ENCODE measurements around the gene GAA.

DNA sequence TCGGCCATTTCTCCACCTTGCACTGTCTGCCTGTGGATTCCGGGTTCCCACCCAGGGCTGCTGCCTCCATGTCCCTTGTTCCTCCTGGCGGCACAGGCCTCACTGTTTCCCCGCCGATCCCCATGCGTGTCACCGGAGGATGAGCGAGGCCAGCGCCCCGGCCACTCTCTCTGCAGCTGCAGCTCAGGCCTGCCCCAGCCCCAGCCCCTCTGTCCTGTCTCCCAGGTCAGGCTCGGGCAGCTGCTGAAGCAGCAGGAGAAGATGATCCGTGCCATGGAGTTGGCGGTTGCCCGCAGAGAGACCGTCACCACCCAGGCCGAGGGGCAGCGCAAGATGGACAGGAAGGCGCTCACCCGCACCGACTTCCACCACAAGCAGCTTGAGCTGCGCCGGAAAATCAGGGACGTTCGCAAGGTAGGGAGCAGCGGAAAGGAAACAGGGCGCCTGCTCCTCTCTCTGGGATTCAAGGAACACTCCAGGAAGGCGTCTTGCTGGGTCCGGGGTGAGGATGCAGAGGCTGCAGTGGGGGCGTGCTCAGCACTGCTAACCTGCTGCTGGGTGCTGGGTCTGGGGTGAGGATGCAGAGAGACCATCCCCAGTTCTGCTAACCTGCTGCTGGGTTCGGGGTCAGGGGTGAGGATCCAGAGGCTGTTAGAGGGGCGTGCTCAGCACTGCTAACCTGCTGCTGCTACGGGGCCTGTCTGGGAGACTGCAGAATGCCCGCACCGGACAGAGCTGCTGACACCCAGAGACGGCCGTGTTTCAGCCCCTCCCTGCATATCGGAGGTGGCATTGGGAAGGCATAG, 6.1 kb upstream of the GAA start:
- TF ChIP-seq, protein P1, sequence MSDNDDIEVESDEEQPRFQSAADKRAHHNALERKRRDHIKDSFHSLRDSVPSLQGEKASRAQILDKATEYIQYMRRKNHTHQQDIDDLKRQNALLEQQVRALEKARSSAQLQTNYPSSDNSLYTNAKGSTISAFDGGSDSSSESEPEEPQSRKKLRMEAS (IDR thresholded peaks at IDR 0.05) = no peak
- no peak for TF ChIP-seq EP300 (IDR thresholded peaks at IDR 0.05; ENCODE audit: borderline replicate concordance in 1 of 2, low read depth in 2 of 2, low read length in 2 of 2)
- TF ChIP-seq, protein P2, sequence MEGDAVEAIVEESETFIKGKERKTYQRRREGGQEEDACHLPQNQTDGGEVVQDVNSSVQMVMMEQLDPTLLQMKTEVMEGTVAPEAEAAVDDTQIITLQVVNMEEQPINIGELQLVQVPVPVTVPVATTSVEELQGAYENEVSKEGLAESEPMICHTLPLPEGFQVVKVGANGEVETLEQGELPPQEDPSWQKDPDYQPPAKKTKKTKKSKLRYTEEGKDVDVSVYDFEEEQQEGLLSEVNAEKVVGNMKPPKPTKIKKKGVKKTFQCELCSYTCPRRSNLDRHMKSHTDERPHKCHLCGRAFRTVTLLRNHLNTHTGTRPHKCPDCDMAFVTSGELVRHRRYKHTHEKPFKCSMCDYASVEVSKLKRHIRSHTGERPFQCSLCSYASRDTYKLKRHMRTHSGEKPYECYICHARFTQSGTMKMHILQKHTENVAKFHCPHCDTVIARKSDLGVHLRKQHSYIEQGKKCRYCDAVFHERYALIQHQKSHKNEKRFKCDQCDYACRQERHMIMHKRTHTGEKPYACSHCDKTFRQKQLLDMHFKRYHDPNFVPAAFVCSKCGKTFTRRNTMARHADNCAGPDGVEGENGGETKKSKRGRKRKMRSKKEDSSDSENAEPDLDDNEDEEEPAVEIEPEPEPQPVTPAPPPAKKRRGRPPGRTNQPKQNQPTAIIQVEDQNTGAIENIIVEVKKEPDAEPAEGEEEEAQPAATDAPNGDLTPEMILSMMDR (IDR thresholded peaks at IDR 0.05; ENCODE audit: control extremely low read depth in 1 of 3, insufficient read depth in 1 of 3, low read depth in 1 of 3, low read length in 3 of 3) = no peak
- TF ChIP-seq YY1 (IDR thresholded peaks at IDR 0.05; ENCODE audit: low read depth, low read length) = no peak
- no peak for TF ChIP-seq SUZ12 (IDR thresholded peaks at IDR 0.05; ENCODE audit: low read length)
- TF ChIP-seq EZH2 (IDR thresholded peaks at IDR 0.05; ENCODE audit: low read depth, low read length, severe bottlenecking) = no peak
- TF ChIP-seq RFX5 (IDR thresholded peaks at IDR 0.05; ENCODE audit: borderline replicate concordance, low read depth, low read length) = no peak
- no peak for TF ChIP-seq POLR2A (IDR thresholded peaks at IDR 0.05; ENCODE audit: control extremely low read depth in 1 of 2, low read depth in 2 of 2, low read length in 2 of 2)
